GM18873 (cell line): ENCODE data around the gene PBX3.

Experiments
- ATAC-seq: cut with Tn5 transposase; IDR thresholded peaks from one replicate; pipeline ENCODE4 v1.9.1; 2021; ENCODE audit warnings: mild to moderate bottlenecking, moderate library complexity, moderate number of reproducible peaks; ENCODE audit not compliant: unreplicated experiment, low FRiP score

The PBX3 gene

GRCh38 chr9:126015424-126015823, 268.3 kb downstream of the PBX3 start:
- no peak for ATAC-seq

GRCh38 chr9:126016579-126017290, 269.6 kb downstream of the PBX3 start:
- no peak for ATAC-seq
